Stimulated activated CD4-positive, alpha-beta T cell treated with anti-CD3 and anti-CD28 coated beads, Interleukin-1b, Interleukin-23, amount 100 ng/mL, for 1 hour (primary cell): Measurements from ENCODE around the gene GANAB.
"Not testable (repeated sequence)": the region's sequence is repeated elsewhere in the genome, so short reads cannot be mapped to it uniquely, and the experiment has no call there.

Experiments
- DNase-seq, 2 donors: peaks; one replicate each; pipeline ENCODE4 v3.0.0-alpha.2; 2020; ENCODE audit warnings: low read depth in 2 of 2

The GANAB gene

DNA sequence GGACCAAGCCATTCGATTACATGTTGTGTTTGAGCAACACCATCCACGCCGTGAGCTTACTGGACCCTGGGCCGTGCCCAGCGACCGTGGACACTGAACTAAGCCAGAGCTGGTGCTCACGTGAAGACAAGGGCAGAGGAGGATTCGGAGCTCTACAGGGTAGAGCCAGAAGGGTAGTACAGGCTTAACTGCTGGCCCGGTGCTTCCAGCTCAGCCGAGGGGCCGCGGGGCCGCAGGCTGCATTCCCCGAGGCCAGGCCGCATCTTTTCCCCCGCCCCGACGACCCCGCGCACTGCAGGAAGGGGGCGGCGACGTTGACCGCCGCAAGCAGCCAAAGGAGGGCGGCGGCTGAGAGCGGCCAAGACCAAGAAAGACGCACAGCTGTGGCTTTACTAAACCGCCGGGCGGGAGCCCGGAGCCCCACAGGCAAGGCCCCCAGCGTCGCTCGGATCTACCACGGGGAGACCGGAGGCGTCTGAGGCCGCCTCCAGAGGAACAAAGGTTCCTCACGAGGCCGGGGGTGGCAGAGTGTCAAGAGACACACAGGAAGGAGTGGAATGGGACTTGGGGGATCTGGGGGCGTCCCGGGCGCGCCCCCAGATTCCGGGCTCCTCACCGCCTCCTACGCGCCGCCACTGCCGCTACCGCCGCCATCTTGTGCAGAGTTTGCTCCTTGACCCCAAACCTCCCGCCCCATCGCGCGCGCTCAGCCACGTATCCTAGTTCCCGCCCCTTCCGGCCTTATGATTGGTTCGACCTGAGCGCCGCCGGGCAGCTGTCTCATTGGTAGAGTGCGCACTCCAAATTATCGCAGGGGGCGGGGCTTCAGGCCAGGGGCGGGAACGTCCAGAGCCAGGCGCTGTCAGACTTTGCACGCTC, at the start of gene GANAB:
TSS of gene GANAB (minus strand) at position 668 of the 879 bp plus-strand sequence. CDS start at position 654, 14 bp downstream.
- DNase-seq: peak; percentile 96 to 99

GRCh38 chr11:62694455-62695167, 48.2 kb upstream of the GANAB start:
- DNase-seq: peak; percentile 54 to 62

GRCh38 chr11:62693624-62694023, 47.2 kb upstream of the GANAB start:
- not testable (repeated sequence) for DNase-seq

DNA sequence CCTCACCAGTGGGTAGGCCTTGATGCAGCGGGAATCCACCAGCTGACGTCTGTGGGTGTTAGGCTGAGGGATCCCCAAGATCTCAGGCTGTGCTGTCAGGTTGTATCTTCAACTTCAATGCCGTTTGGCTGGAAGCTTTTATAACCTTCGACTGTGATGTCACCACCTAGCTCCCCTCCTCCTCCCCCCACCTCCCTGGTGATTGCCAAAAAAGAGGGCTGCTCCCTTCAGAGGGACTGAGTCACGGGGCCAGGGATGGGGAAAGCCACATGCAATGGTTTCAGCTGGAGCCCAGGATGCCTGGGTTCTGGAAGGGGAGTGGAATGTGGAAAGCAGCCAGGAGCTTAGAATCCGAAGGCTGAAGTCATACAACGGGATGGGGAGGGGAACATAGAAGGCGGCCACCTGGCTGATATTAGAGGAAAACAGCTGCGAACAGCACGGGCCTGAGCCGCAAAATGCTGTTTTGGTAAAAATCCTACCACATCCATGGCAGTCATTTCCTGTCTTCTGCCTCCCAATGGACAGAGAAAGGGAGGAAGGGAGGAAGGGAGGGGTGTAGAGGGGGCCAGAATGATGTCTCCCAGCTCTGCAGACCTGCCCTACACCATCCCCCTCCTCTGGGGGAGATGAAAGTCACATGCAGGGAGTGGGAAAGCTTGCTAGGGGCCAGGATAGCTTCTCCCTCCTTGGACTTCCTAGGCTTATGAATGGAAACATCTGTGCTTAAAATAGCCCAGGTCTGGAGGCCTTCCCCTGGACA, 43.2 kb upstream of the GANAB start, which contains the start of gene LRRN4CL:
TSS of gene LRRN4CL (minus strand) at position 110 of the 763 bp plus-strand sequence. CDS start 1,022 bp downstream, outside the sequence.
- no peak for DNase-seq

DNA sequence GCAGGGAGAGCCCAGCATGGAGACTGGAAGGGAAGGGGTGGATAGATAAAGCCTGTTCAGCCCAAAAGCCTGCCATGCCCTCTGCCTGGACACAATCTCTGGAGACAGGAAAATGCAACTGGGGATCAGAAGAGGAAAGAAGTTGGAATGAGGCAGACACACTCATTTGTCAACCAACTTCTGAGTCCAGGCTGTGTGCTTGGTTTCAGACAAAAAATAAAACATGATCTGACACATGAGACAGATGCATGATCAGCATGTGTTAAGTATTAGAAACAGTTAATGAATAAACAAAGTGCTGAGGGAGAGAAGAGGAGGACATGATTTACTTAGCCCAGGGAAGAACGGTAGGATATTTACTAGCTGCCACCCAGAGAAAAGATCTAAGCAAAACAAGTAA, 42.1 kb upstream of the GANAB start:
- DNase-seq: no peak

DNA sequence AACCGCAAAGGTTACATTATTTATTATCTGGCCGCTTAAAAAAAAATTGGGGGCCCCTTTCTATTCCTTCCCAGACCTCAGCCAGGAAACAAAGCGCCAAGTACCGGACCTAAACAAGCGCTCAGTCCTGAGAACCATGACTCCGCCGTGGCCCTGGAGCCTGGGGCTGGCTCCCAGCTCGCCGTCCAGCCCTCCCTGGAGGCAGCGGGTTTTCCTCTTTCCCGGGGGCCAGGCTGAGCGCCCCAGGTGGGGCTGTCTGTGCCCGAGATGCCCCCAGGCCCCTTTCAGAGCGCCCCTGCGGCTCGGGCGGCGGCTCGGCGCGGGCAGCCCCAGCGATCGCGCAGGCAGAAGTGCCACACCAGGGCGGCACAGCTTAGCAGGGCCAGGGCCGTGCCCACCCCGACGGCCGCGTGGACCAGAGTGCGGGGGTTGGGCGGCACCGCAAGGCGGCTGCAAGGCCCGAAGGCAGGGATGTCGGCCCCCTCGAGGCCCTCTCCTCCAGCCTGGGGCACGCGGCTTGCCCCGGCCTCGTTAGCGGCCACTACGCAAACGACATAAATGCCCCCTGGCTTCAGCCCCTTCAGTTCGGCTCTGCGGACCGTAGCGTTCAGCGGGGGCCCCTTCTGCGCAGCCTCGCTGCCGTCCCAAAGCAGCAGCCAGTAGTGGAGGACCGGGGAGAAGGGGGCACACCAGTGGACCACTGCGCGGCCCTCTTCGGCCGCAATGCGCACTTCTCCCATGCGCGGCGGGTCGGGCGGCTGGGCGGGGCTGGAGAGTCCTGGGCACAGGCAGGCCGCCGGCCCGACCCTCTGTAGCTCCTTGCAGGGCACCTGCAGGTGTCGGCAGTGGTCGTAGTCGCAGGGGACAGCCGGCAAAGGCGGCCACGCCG, 41.3 kb upstream of the GANAB start:
- DNase-seq: no peak

DNA sequence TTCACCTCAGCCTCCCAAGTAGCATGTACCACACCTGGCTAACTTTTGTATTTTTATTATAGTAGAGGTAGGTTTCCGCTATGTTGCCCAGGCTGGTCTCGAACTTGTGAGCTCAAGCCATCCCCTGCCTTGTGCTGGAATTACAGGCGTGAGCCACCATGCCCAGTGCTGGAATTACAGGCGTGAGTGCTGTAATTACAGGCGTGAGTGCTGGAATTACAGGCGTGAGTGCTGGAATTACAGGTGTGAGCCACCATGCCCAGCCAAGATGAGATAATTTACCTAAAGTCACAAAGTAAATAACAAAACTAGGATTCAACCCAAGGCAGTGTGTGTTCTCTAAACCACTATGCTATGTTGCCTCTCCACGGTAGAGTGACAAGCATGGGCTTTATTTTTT, 36.1 kb upstream of the GANAB start:
- no peak for DNase-seq

- peak in 1 of 2 donors; percentile 7 for DNase-seq
These were observed 34.4 kb upstream of the GANAB start for GRCh38 chr11:62680825-62681240.

DNA sequence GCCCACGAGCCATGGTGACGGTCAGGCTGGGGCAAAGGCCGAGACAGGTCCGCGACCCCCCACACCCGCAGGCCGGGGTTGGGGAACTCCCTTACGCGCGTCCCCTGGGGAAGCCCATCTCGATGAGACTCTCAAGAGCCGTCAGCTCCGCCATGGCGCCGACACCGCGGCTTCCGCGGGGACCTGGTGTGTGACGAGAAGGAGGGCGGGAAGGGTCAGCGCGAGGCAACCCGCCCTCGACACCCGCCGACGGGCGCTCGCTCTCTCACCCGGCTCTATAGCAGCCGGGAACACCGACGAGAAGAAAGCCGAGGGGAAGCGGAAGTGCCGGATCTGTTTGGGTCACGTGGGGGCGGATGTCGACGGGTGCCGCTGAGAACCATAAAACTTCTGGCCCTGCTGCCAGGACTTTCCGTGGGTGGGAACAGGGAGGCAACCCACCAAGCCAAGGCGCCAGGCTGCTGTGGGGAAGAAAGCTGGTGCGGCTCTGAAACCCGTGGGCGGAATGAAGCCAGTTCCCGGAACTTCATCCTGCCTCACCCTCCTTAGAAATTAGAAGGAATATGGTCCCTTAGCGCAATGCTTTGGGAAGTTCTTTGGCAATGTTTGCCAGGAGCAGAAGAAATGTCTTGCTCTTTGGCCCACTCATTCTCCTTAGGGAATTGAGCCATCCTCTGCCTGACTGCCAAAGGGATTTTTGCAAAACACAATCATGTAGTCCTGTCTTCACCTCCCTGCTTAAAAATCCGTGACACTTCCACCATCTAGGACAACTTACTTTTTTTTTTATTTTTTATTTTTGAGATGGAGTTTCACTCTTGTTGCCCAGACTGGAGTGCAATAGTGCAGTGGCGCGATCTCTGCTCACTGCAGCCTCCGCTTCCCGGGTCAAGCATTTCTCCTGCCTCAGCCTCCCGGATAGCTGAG, 32.6 kb upstream of the GANAB start, which contains the start of gene UBXN1:
TSS of gene UBXN1 (minus strand) at position 304 of the 927 bp plus-strand sequence. CDS start at position 154, 150 bp downstream.
- DNase-seq: peak; percentile 58 to 76

- no peak for DNase-seq
These were observed 32.0 kb upstream of the GANAB start for GRCh38 chr11:62678433-62678769.

DNA sequence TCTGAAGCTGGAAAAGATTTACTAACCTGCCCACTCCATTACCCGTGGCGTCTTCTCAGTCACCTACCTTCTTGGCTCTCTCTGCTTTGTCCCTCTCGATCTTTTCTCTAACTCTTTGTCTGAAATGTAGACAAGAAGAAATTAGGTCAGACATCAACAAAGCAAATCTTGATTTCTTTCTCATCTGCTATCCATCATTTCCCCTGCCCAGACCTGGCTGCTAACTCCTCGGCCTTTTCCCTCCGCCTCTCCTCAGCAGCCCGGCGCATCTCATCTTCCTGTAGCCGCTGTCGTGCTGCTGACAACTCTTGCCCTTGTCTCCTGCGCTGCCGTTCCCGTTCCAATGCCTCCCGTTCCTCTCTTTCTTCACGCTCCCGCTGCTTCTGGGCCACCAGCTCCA, 31.3 kb upstream of the GANAB start:
- DNase-seq: no peak

- DNase-seq: no peak
These were observed 30.7 kb upstream of the GANAB start for GRCh38 chr11:62677156-62677555.

DNA sequence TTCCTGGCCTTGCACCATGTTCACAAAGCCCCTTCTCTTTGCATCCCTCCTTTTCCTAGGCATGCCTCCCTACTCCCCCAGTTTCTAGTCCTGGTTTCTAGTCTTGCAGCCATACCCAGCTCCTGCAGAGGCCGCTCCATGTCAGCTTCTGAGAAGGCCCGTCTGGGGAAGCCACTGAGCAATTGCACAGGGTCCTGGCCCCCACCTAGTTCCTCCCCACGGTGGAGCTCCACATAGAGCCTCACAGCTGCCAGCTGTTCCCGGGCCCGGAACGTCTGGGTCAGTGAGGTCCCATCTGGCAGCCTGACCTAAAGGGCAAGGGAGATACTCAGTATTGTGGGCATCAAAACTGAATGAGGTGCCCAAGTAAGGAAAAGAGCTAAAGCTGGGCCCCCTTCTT, 30.3 kb upstream of the GANAB start:
- DNase-seq: no peak

DNA sequence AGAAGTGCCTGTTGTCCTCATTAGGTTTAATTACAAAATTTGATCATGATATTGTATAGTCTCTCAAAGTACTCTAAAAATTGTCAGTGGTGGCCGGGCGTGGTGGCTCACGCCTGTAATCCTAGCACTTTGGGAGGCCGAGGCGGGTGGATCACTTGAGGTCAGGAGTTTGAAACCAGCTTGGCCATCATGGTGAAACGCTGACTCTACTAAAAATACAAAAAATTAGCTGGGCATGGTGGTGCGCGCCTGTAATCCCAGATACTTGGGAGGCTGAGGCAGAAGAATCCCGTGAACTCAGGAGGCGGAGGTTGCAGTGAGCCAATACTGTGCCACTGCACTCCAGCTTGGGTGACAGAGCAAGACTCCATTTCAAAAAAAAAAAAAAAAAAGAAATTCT, 29.0 kb upstream of the GANAB start:
- not testable (repeated sequence) for DNase-seq

- DNase-seq: no peak
These were observed 26.7 kb upstream of the GANAB start for GRCh38 chr11:62673196-62673525.

DNA sequence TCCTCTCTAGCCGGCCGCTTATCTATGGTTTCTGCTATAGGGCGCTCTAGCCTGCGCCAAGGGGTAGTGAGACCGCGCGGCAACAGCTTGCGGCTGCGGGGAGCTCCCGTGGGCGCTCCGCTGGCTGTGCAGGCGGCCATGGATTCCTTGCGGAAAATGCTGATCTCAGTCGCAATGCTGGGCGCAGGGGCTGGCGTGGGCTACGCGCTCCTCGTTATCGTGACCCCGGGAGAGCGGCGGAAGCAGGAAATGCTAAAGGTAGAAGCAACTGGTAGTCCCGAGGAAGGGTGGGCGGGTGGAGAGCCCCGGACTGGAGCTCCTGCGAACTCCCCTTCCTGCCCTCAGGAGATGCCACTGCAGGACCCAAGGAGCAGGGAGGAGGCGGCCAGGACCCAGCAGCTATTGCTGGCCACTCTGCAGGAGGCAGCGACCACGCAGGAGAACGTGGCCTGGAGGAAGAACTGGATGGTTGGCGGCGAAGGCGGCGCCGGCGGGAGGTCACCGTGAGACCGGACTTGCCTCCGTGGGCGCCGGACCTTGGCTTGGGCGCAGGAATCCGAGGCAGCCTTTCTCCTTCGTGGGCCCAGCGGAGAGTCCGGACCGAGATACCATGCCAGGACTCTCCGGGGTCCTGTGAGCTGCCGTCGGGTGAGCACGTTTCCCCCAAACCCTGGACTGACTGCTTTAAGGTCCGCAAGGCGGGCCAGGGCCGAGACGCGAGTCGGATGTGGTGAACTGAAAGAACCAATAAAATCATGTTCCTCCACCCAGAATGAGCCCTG, 25.4 kb upstream of the GANAB start, which contains the start of the genes LBHD1 and UQCC3:
TSS of gene LBHD1 (minus strand) at position 660 of the 782 bp plus-strand sequence. CDS start 2,236 bp downstream, outside the sequence.
TSS of gene UQCC3 (plus strand) at position 66 of the 782 bp plus-strand sequence. CDS start at position 139, 73 bp downstream.
- peak in 1 of 2 donors; percentile 46 for DNase-seq

DNA sequence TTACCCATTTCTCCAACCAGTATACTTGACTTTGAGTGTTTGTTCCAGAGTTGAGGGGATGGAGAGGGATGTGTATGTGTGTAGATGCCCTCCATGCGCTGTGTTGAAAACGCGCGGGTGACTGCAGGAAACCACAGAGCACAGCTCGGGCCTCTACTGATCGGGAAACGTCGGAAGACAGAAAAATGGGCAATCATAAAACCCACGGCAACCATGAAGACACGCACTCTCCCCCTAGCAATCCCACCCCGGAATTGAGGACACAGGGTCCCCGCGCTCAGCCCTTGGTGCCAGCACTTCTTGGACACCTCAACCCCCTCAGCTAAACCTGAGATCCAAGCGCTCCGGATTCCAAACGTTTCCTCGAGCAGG, 24.8 kb upstream of the GANAB start:
- no peak for DNase-seq

DNA sequence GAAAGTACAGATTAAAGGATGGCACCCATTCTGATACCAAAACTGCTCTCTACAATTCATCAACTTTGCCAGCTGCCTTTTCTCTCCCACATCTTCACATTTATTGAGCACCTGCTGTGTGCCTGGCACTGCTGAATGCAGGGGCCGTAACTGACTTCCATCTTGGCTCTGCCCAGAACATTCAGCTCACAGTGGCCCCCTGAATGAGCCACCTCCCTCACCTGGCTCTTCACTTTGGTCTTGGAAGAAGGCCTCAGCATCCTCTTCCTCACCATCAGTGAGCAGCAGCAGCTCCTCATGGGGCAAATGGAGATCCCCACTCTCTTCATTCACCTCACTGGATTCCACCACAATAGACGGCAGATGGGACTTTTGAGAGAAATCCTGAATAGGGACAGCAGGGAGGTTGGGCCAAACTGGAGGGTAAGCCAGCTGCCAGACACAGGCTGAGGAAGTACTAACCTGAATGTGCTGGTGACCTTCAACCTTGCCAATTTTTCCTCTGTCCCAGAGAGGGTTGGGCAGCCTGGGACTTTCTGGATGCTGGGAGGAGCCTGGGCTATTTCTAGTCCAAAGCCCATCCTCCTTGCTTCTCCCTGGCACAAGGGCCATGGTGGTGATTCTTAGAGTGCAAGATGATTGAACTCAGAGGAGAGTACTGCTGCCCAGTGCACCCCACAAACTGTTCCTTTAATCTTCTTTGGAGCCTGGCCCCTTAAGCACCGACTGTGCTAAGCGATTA, 23.2 kb upstream of the GANAB start:
- no peak for DNase-seq
